OCI-LY1 (cell line): ENCODE measurements around the gene GLYATL1.

Source experiments
- EZH2 ChIP-seq: fragments of 200-600 bp; sonication (generic), shearing (Covaris generic); IDR thresholded peaks from 2 replicates; pipeline ENCODE4 v1.8.0; 2017; ENCODE audit warnings: borderline replicate concordance, mixed run types, mild to moderate bottlenecking, antibody characterized with exemption, low read length, moderate library complexity, mixed read lengths
- TF ChIP-seq, protein P1 (sequence below): fragments of 200-600 bp; sonication (generic), shearing (Covaris generic); IDR thresholded peaks from 2 replicates; pipeline ENCODE4 v1.5.1; 2017; ENCODE audit warnings: mild to moderate bottlenecking, antibody characterized with exemption, low read length, moderate library complexity, mixed read lengths

DNA sequence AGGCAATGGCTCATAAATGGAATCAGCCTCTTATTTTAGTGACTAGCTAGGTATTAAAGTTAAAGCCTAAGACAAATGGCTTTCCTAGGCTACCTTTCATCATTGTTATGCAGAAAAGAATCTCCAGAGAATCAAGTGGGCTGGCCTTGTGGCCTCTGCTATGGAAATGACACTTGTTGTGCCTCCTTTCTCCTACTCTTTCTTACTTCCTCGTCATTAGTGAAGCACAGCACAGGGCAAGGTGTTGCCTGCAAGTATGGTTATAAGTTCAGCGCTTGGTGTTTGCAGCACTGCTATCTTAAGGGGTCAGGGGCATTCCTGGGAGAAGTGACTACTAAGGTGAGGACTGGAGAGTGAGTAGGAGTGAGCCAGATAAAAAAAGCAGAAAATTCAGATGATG lies 45.4 kb upstream of the GLYATL1 start:
- no peak for TF ChIP-seq EZH2
- TF ChIP-seq, protein P1, sequence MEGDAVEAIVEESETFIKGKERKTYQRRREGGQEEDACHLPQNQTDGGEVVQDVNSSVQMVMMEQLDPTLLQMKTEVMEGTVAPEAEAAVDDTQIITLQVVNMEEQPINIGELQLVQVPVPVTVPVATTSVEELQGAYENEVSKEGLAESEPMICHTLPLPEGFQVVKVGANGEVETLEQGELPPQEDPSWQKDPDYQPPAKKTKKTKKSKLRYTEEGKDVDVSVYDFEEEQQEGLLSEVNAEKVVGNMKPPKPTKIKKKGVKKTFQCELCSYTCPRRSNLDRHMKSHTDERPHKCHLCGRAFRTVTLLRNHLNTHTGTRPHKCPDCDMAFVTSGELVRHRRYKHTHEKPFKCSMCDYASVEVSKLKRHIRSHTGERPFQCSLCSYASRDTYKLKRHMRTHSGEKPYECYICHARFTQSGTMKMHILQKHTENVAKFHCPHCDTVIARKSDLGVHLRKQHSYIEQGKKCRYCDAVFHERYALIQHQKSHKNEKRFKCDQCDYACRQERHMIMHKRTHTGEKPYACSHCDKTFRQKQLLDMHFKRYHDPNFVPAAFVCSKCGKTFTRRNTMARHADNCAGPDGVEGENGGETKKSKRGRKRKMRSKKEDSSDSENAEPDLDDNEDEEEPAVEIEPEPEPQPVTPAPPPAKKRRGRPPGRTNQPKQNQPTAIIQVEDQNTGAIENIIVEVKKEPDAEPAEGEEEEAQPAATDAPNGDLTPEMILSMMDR: no peak
